Measurements from ENCODE around the gene MIGA2.
"Not testable (repeated sequence)": the region's sequence is repeated elsewhere in the genome, so short reads cannot be mapped to it uniquely, and the experiment has no call there.

The MIGA2 gene

DNA sequence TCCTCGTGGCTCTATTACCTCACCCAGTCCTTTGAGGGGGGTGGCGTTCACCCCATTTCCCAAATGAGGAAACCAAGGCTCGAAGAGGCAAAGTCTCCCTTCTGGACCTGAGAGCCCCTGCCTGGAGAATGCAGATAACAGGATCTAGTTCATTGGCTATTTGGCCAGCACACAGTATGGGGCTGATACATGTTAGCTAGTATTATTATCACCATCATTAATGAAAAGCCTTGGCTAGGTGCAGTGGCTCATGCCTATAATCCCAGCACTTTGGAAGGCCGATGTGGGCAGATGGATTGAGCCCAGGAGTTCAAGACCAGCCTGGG is 12.6 kb upstream of the MIGA2 start:
- H3K9me3 ChIP-seq (ENCODE audit: control insufficient read depth, insufficient read depth, low read length) = no peaks in the 10 kb centered on the region
- 0 out of 2 replicates have a peak, but pooled peaks cover 3% of the 10 kb centered on the region for H3K4me1 ChIP-seq (ENCODE audit: control insufficient read depth, insufficient read depth, low read length)
- H3K27me3 ChIP-seq (ENCODE audit: control insufficient read depth, insufficient read depth, low read length) = no peaks in the 10 kb centered on the region
- DNase-seq (ENCODE audit: low read depth, low spot score) = no peak
- WGBS (ENCODE audit: insufficient coverage, insufficient read length) = no CpG with 5 or more reads among the region's 4 CpGs
- no peak overlapping the region for H3K4me3 ChIP-seq (ENCODE audit: low read length)
- H3K27ac ChIP-seq (ENCODE audit: low read length) = no peak overlapping the region
- H3K36me3 ChIP-seq (ENCODE audit: control insufficient read depth, insufficient read depth, low read length) = no peaks in the 10 kb centered on the region; the same call in 1 of the 2 replicates

DNA sequence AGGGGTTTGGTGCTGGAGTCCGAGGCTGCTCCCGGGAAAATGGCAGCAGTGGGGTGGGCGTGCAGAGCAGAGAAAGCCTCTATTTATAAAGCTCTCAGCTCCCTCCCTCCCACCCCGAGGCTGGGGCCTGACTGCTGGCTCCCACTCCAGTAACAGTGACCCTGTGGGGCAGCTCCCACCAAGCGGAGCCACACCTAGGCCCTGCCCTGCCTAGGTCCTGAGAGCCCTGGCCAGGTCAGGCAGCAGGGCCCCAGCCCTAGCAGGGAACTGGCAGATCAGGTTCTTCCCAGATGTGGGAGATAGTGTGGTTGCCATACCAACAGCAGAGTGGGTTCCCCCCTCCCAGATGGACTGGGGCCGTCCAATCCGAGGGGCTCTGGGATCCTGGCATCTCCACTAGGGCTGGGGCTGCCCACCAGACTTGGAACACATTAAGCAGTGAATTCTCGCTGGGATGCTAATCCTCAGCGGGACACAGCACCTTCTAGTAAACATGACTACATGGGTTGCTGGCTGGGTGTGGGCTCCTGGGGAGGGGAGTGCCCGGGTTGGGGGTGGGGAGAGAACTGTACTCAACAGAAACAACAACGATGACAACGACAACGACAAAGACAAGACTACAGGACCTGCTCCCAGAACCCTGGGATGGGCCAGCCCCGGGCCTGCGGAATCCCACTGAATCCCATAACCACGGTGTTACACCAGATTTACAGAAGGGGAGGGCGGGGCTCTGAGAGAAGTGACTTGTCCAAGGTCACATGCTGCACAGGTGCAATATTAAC is 9.8 kb upstream of the MIGA2 start:
- no peaks in the 10 kb centered on the region; the same call in 1 of the 2 replicates for H3K36me3 ChIP-seq (ENCODE audit: control insufficient read depth, insufficient read depth, low read length)
- no peak for DNase-seq (ENCODE audit: low read depth, low spot score)
- H3K4me3 ChIP-seq (ENCODE audit: low read length) = no peak overlapping the region
- H3K27me3 ChIP-seq (ENCODE audit: control insufficient read depth, insufficient read depth, low read length) = no peaks in the 10 kb centered on the region
- H3K4me1 ChIP-seq (ENCODE audit: control insufficient read depth, insufficient read depth, low read length) = 0 out of 2 replicates have a peak, but pooled peaks cover 3% of the 10 kb centered on the region
- H3K27ac ChIP-seq (ENCODE audit: low read length) = no peak overlapping the region
- H3K9me3 ChIP-seq (ENCODE audit: control insufficient read depth, insufficient read depth, low read length) = no peaks in the 10 kb centered on the region
- WGBS (ENCODE audit: insufficient coverage, insufficient read length) = no CpG with 5 or more reads among the region's 17 CpGs

- no peaks in the 10 kb centered on the region for H3K27me3 ChIP-seq (ENCODE audit: control insufficient read depth, insufficient read depth, low read length)
- H3K9me3 ChIP-seq (ENCODE audit: control insufficient read depth, insufficient read depth, low read length) = no peaks in the 10 kb centered on the region
- no peaks in the 10 kb centered on the region; the same call in 1 of the 2 replicates for H3K36me3 ChIP-seq (ENCODE audit: control insufficient read depth, insufficient read depth, low read length)
- no peak for DNase-seq (ENCODE audit: low read depth, low spot score)
- H3K27ac ChIP-seq (ENCODE audit: low read length) = no peak overlapping the region
- no CpG with 5 or more reads among the region's 9 CpGs for WGBS (ENCODE audit: insufficient coverage, insufficient read length)
- 0 out of 2 replicates have a peak, but pooled peaks cover 3% of the 10 kb centered on the region for H3K4me1 ChIP-seq (ENCODE audit: control insufficient read depth, insufficient read depth, low read length)
- H3K4me3 ChIP-seq (ENCODE audit: low read length) = peak overlapping the region; percentile 66; the same call in 1 of the 2 replicates
These were observed 9.2 kb upstream of the MIGA2 start for GRCh38 chr9:129027224-129027684.

- Histone ChIP-seq H3K27ac (ENCODE audit: low read length) (no peak overlapping the region), H3K9me3 (ENCODE audit: control insufficient read depth, insufficient read depth, low read length) (no peaks in the 10 kb centered on the region), H3K4me1 (ENCODE audit: control insufficient read depth, insufficient read depth, low read length) (0 out of 2 replicates have a peak, but pooled peaks cover 3% of the 10 kb centered on the region), H3K4me3 (ENCODE audit: low read length) (peak overlapping the region; percentile 66; the same call in 1 of the 2 replicates), H3K27me3 (ENCODE audit: control insufficient read depth, insufficient read depth, low read length) (no peaks in the 10 kb centered on the region), H3K36me3 (ENCODE audit: control insufficient read depth, insufficient read depth, low read length) (no peaks in the 10 kb centered on the region)
- WGBS (ENCODE audit: insufficient coverage, insufficient read length) = no CpG with 5 or more reads among the region's 47 CpGs
- DNase-seq (ENCODE audit: low read depth, low spot score) = no peak
These were observed 8.7 kb upstream of the MIGA2 start for GRCh38 chr9:129027685-129028191.

GRCh38 chr9:129028192-129028966 is 8.0 kb upstream of the MIGA2 start, which contains the start of gene SH3GLB2:
Gene SH3GLB2 (minus strand): TSS chr9:129028331. CDS start chr9:129028154, 177 bp downstream.
- Histone ChIP-seq H3K4me3 (ENCODE audit: low read length) (peak within 1 kb of the TSS; percentile 66; the same call in 1 of the 2 replicates), H3K27ac (ENCODE audit: low read length) (no peak within 1 kb of the TSS), H3K27me3 (ENCODE audit: control insufficient read depth, insufficient read depth, low read length) (no peaks in the 10 kb centered on the region), H3K36me3 (ENCODE audit: control insufficient read depth, insufficient read depth, low read length) (no peaks in the 10 kb centered on the region), H3K9me3 (ENCODE audit: control insufficient read depth, insufficient read depth, low read length) (no peaks in the 10 kb centered on the region), H3K4me1 (ENCODE audit: control insufficient read depth, insufficient read depth, low read length) (0 out of 2 replicates have a peak, but pooled peaks cover 1% of the 10 kb centered on the region)
- DNase-seq (ENCODE audit: low read depth, low spot score) = no peak
- no CpG with 5 or more reads among the region's 60 CpGs for WGBS (ENCODE audit: insufficient coverage, insufficient read length)

DNA sequence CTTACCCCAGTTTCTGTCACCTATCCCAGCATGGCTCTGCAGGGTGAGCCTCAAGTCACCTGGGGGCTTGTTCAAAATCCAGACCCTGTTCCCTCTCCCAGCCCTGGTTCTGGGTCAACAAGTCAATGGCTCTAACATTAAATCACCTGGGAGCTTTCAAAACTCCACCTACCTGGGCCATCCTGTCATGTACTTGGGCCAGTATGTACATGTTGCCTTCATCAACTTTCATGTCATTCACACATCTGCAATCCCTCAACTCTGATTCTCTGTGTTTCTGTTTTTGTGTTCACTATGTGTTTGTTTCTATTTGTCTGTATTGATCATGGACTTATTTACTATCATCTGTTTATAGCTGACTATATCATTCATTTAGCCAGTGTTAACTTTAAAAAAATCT is 6.2 kb upstream of the MIGA2 start:
- no peaks in the 10 kb centered on the region for H3K36me3 ChIP-seq (ENCODE audit: control insufficient read depth, insufficient read depth, low read length)
- H3K4me3 ChIP-seq (ENCODE audit: low read length) = no peak overlapping the region
- H3K9me3 ChIP-seq (ENCODE audit: control insufficient read depth, insufficient read depth, low read length) = no peaks in the 10 kb centered on the region
- H3K27ac ChIP-seq (ENCODE audit: low read length) = no peak overlapping the region
- 0 out of 2 replicates have a peak, but pooled peaks cover 1% of the 10 kb centered on the region for H3K4me1 ChIP-seq (ENCODE audit: control insufficient read depth, insufficient read depth, low read length)
- DNase-seq (ENCODE audit: low read depth, low spot score) = no peak
- no peaks in the 10 kb centered on the region for H3K27me3 ChIP-seq (ENCODE audit: control insufficient read depth, insufficient read depth, low read length)

GRCh38 chr9:129031514-129031913 is 4.9 kb upstream of the MIGA2 start:
- H3K9me3 ChIP-seq (ENCODE audit: control insufficient read depth, insufficient read depth, low read length) = no peaks in the 10 kb centered on the region
- no peak overlapping the region for H3K4me3 ChIP-seq (ENCODE audit: low read length)
- no peak for DNase-seq (ENCODE audit: low read depth, low spot score)
- H3K27me3 ChIP-seq (ENCODE audit: control insufficient read depth, insufficient read depth, low read length) = no peaks in the 10 kb centered on the region
- no CpG with 5 or more reads among the region's 4 CpGs for WGBS (ENCODE audit: insufficient coverage, insufficient read length)
- H3K36me3 ChIP-seq (ENCODE audit: control insufficient read depth, insufficient read depth, low read length) = no peaks in the 10 kb centered on the region
- H3K4me1 ChIP-seq (ENCODE audit: control insufficient read depth, insufficient read depth, low read length) = 0 out of 2 replicates have a peak, but pooled peaks cover 1% of the 10 kb centered on the region
- H3K27ac ChIP-seq (ENCODE audit: low read length) = no peak overlapping the region

GRCh38 chr9:129032541-129033159 is 3.8 kb upstream of the MIGA2 start:
- H3K27me3 ChIP-seq (ENCODE audit: control insufficient read depth, insufficient read depth, low read length) = no peaks in the 10 kb centered on the region
- no peak for DNase-seq (ENCODE audit: low read depth, low spot score)
- H3K4me1 ChIP-seq (ENCODE audit: control insufficient read depth, insufficient read depth, low read length) = 0 out of 2 replicates have a peak, but pooled peaks cover 3% of the 10 kb centered on the region
- H3K27ac ChIP-seq (ENCODE audit: low read length) = no peak overlapping the region
- no CpG with 5 or more reads among the region's 12 CpGs for WGBS (ENCODE audit: insufficient coverage, insufficient read length)
- no peak overlapping the region for H3K4me3 ChIP-seq (ENCODE audit: low read length)
- no peaks in the 10 kb centered on the region for H3K36me3 ChIP-seq (ENCODE audit: control insufficient read depth, insufficient read depth, low read length)
- no peaks in the 10 kb centered on the region for H3K9me3 ChIP-seq (ENCODE audit: control insufficient read depth, insufficient read depth, low read length)

- Histone ChIP-seq H3K27ac (ENCODE audit: low read length) (no peak overlapping the region), H3K9me3 (ENCODE audit: control insufficient read depth, insufficient read depth, low read length) (no peaks in the 10 kb centered on the region), H3K36me3 (ENCODE audit: control insufficient read depth, insufficient read depth, low read length) (no peaks in the 10 kb centered on the region), H3K4me3 (ENCODE audit: low read length) (no peak overlapping the region), H3K4me1 (ENCODE audit: control insufficient read depth, insufficient read depth, low read length) (0 out of 2 replicates have a peak, but pooled peaks cover 3% of the 10 kb centered on the region), H3K27me3 (ENCODE audit: control insufficient read depth, insufficient read depth, low read length) (no peaks in the 10 kb centered on the region)
- no CpG with 5 or more reads among the region's 8 CpGs for WGBS (ENCODE audit: insufficient coverage, insufficient read length)
- no peak for DNase-seq (ENCODE audit: low read depth, low spot score)
These were observed 3.2 kb upstream of the MIGA2 start for GRCh38 chr9:129033216-129033615.

- H3K27me3 ChIP-seq (ENCODE audit: control insufficient read depth, insufficient read depth, low read length); DNase-seq (ENCODE audit: low read depth, low spot score); H3K36me3 ChIP-seq (ENCODE audit: control insufficient read depth, insufficient read depth, low read length); H3K4me3 ChIP-seq (ENCODE audit: low read length); H3K4me1 ChIP-seq (ENCODE audit: control insufficient read depth, insufficient read depth, low read length); H3K27ac ChIP-seq (ENCODE audit: low read length); H3K9me3 ChIP-seq (ENCODE audit: control insufficient read depth, insufficient read depth, low read length): not testable (repeated sequence)
- no CpG with 5 or more reads among the region's 13 CpGs for WGBS (ENCODE audit: insufficient coverage, insufficient read length)
These were observed 588 bp upstream of the MIGA2 start for GRCh38 chr9:129035838-129036237.
